B cell (primary cell): Measurements from ENCODE around the gene LYRM7.

ENCODE experiments used
- EZH2 ChIP-seq: IDR thresholded peaks from 2 replicates; pipeline ENCODE4 v1.6.1; 2012; ENCODE audit warnings: borderline replicate concordance, low read depth, mild to moderate bottlenecking, moderate library complexity, low read length; ENCODE audit not compliant: insufficient read depth, poor library complexity, severe bottlenecking
- TF ChIP-seq, protein P1 (sequence below): fragments of 200-600 bp; IDR thresholded peaks from one replicate; pipeline ENCODE4 v1.8.0; 2022; ENCODE audit warnings: antibody characterized with exemption, mild to moderate bottlenecking

DNA sequence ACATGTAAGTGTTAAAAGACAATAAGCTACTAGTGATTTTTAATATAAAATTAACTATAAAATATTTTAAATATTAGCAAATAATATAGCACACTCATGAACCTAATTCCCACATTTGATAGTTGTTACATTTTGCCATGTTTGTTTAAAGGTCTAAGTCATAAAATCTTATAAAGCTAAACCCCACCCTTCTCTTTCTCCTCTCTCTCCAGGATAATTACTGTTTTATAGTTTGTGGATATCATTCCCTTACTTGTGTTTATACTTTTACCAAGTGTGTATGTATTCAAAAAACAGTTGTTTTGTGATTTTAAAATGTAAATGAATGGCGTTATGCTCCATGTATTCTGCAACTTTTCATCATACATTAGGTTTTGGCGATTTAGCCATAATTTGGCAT, 34.2 kb downstream of the LYRM7 start:
- TF ChIP-seq, protein P1, sequence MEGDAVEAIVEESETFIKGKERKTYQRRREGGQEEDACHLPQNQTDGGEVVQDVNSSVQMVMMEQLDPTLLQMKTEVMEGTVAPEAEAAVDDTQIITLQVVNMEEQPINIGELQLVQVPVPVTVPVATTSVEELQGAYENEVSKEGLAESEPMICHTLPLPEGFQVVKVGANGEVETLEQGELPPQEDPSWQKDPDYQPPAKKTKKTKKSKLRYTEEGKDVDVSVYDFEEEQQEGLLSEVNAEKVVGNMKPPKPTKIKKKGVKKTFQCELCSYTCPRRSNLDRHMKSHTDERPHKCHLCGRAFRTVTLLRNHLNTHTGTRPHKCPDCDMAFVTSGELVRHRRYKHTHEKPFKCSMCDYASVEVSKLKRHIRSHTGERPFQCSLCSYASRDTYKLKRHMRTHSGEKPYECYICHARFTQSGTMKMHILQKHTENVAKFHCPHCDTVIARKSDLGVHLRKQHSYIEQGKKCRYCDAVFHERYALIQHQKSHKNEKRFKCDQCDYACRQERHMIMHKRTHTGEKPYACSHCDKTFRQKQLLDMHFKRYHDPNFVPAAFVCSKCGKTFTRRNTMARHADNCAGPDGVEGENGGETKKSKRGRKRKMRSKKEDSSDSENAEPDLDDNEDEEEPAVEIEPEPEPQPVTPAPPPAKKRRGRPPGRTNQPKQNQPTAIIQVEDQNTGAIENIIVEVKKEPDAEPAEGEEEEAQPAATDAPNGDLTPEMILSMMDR: no peak
- TF ChIP-seq EZH2: no peak
